SK-N-MC (cell line): ENCODE data around the gene TSSK3.

ENCODE experiments used
- EZH2 ChIP-seq: fragments of 200-600 bp; sonication (generic); IDR thresholded peaks from one replicate; pipeline ENCODE4 v1.6.1; 2017; ENCODE audit warnings: antibody characterized with exemption
- POLR2AphosphoS5 ChIP-seq: IDR thresholded peaks from 2 replicates; pipeline ENCODE4 v1.6.1; 2012; ENCODE audit warnings: mild to moderate bottlenecking, low read depth, low read length, borderline replicate concordance

DNA sequence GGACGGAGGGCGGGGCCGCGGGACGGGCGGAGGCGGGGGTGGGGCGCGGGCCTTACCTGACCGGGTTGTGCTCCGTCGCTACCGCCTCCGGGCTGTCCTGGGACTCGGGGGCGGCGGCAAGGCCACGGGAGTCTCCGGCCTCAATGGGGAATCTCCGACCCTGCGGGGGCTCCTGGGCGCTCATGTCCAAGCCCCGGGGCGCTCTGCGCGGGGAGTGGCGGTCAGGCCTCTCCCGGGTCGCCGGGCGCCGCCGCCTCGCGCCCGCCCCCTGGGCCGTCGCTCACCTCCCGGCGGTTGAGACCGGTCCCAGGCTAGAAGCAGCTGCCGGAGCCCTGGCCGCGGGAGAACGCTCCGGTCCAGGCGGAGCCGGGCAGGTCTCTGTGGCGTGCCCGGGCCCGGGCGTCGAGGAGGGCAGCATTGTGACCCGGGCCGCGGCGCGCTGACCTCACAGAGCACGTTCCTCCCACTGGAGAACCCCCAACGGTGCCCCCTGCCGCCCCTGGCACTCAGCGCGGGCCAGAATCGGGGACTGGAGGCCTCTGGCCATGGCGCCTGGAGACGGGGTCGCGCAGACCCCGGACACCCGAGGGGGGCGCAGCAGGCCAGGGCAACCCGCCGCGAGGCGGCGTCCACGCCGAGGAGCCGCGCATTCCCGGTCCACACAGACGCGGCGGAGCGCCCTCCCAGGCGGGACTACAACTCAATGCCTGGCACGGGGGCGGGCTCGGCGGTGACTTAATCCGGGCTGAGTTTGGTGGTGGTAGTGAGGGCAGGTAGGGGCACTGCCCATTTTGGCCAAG lies 465 bp upstream of the TSSK3 start:
- TF ChIP-seq POLR2AphosphoS5 (peak; percentile 26; the same call in 1 of the 2 replicates), EZH2 (no peak)
